NCI-H146 (cell line): ENCODE measurements around the gene B4GALT6.

ENCODE experiments used
- DNase-seq: peaks from one replicate; lab custom pipeline; 2025; lab: John Stamatoyannopoulos, UW

B4GALT6 gene

GRCh38 chr18:31632356-31632755, 52.0 kb downstream of the B4GALT6 start:
- DNase-seq, result no peak

- DNase-seq, result no peak
Observed at GRCh38 chr18:31631526-31631925, 52.9 kb downstream of the B4GALT6 start.

GRCh38 chr18:31630549-31630948, 53.8 kb downstream of the B4GALT6 start:
- DNase-seq, result no peak

GRCh38 chr18:31626409-31626808, 58.0 kb downstream of the B4GALT6 start:
- DNase-seq, result no peak

GRCh38 chr18:31624892-31625640, 59.3 kb downstream of the B4GALT6 start:
- DNase-seq, result no peak

- no peak for DNase-seq
Observed at GRCh38 chr18:31619291-31619690, 65.1 kb downstream of the B4GALT6 start.

GRCh38 chr18:31618801-31619200, 65.6 kb downstream of the B4GALT6 start:
- no peak for DNase-seq

GRCh38 chr18:31617031-31617717, 67.2 kb downstream of the B4GALT6 start:
- DNase-seq, result no peak

GRCh38 chr18:31616586-31616985, 67.8 kb downstream of the B4GALT6 start:
- DNase-seq, result no peak

- no peak for DNase-seq
Observed at GRCh38 chr18:31614044-31614443, 70.3 kb downstream of the B4GALT6 start.

- no peak for DNase-seq
Observed at GRCh38 chr18:31612124-31612523, 72.3 kb downstream of the B4GALT6 start.

- no peak for DNase-seq
Observed at GRCh38 chr18:31611511-31611910, 72.9 kb downstream of the B4GALT6 start.

GRCh38 chr18:31610286-31611205, 73.8 kb downstream of the B4GALT6 start:
- peak; percentile 74 for DNase-seq

GRCh38 chr18:31609886-31610285, 74.5 kb downstream of the B4GALT6 start:
- DNase-seq, result no peak

GRCh38 chr18:31607384-31607783, 77.0 kb downstream of the B4GALT6 start:
- DNase-seq, result no peak

- DNase-seq, result no peak
Observed at GRCh38 chr18:31606265-31606664, 78.1 kb downstream of the B4GALT6 start.

- no peak for DNase-seq
Observed at GRCh38 chr18:31603315-31603714, 81.1 kb downstream of the B4GALT6 start.

- no peak for DNase-seq
Observed at GRCh38 chr18:31598021-31598805, 86.2 kb downstream of the B4GALT6 start.

GRCh38 chr18:31596081-31596872, 88.1 kb downstream of the B4GALT6 start:
- DNase-seq, result no peak

GRCh38 chr18:31595121-31595771, 89.1 kb downstream of the B4GALT6 start:
- DNase-seq, result no peak
